HCT116 (cell line): Measurements from ENCODE around the gene KCTD4. TPM values are rescaled to one million over a fixed set of nuclear protein-coding genes. Genes with fewer than 3 reads are reported as not detected.
"Not testable (repeated sequence)": the region's sequence is repeated elsewhere in the genome, so short reads cannot be mapped to it uniquely, and the experiment has no call there.

Source experiments
- ATAC-seq: fragments of 200-7000 bp; cut with Tn5 transposase; 2 replicates; pipeline ENCODE4 v1.9.1; 2020; ENCODE audit warnings: mild to moderate bottlenecking, moderate library complexity
- BruUV-seq: library from RNA; stranded (reverse); fragments of 400-500 nt; replicated peaks from 2 replicates; lab custom pipeline; 2021; lab: Mats Ljungman, UMichigan
- CTCF ChIA-PET: fragments of 300-600 bp; sonication (Branson Sonifier 250); formaldehyde crosslinking; loops from one replicate; lab custom pipeline; 2021; ENCODE audit warnings: antibody characterized with exemption; lab: Charles Lee
- POLR2A ChIA-PET: fragments of 300-600, 350-600 bp; sonication (Branson Sonifier 250); formaldehyde crosslinking; loops from one replicate; lab custom pipeline; 2021; ENCODE audit warnings: antibody characterized with exemption; lab: Charles Lee
- RAD21 ChIA-PET, 2 experiments: fragments of 300-600 bp; sonication (Branson Sonifier 250); formaldehyde crosslinking; loops; one replicate each; lab custom pipeline; 2023; ENCODE audit warnings: low total read pairs in 2 of 2; ENCODE audit not compliant: uncharacterized antibody in 2 of 2, unreplicated experiment in 2 of 2, low non-redundant PET in 1 of 2; lab: Charles Lee
- DNase-seq: peaks from one replicate; pipeline ENCODE4 v3.0.0-alpha.2; 2010; ENCODE audit warnings: low read depth, low spot score
- H2AFZ ChIP-seq: fragments of 200-600 bp; shearing (Covaris generic), sonication (generic); 2 replicates; pipeline ENCODE4 v1.6.1; 2017; ENCODE audit warnings: low read depth, mixed run types, mixed read lengths, antibody characterized with exemption, low read length; ENCODE audit not compliant: poor library complexity, severe bottlenecking
- H3K27ac ChIP-seq: 2 replicates; pipeline ENCODE4 v1.5.1; 2012; ENCODE audit warnings: low read depth, low read length
- H3K27me3 ChIP-seq: fragments of 200-600 bp; sonication (generic); 2 replicates; pipeline ENCODE4 v1.6.1; 2016; ENCODE audit warnings: mixed run types, low read length, mixed read lengths; ENCODE audit not compliant: insufficient read depth
- H3K36me3 ChIP-seq, 2 experiments: fragments of 200-500 bp in 1 of 2; fragments of 200-600 bp in 1 of 2; sonication (Bioruptor generic) in 1 of 2; sonication (generic) in 1 of 2; 2 replicates each; pipeline versions ENCODE4 v1.5.1 to v1.6.1; 2014 to 2016; ENCODE audit warnings: low read length in 2 of 2, inconsistent platforms in 1 of 2, mixed read lengths in 1 of 2, mixed run types in 1 of 2; ENCODE audit not compliant: insufficient read depth in 2 of 2, control insufficient read depth in 1 of 2
- H3K4me1 ChIP-seq, 2 experiments: fragments of 200-600 bp in 1 of 2; sonication (generic) in 1 of 2; 2 replicates each; pipeline versions ENCODE4 v1.5.1 to v1.6.1; 2012 to 2017; ENCODE audit warnings: low read length in 2 of 2, inconsistent platforms in 1 of 2, mild to moderate bottlenecking in 1 of 2, mixed read lengths in 1 of 2, mixed run types in 1 of 2, moderate library complexity in 1 of 2; ENCODE audit not compliant: insufficient read depth in 2 of 2, control insufficient read depth in 1 of 2
- H3K4me2 ChIP-seq: fragments of 200-600 bp; sonication (generic); 2 replicates; pipeline ENCODE4 v1.6.1; 2017; ENCODE audit warnings: mixed run types, low read length, mixed read lengths
- H3K4me3 ChIP-seq, 2 experiments: fragments of 200-600 bp in 1 of 2; sonication (generic) in 1 of 2; replicated peaks in 1 of 2; 2 replicates each; pipeline ENCODE4 v1.5.1; 2011 to 2016; ENCODE audit warnings: low read length in 2 of 2, control low read depth in 1 of 2, low read depth in 1 of 2, mild to moderate bottlenecking in 1 of 2, mixed read lengths in 1 of 2, mixed run types in 1 of 2
- H3K79me2 ChIP-seq: fragments of 200-600 bp; sonication (generic); 2 replicates; pipeline ENCODE4 v1.6.1; 2017; ENCODE audit warnings: mild to moderate bottlenecking, mixed run types, low read length, moderate library complexity, mixed read lengths; ENCODE audit not compliant: insufficient read depth
- H3K9ac ChIP-seq: fragments of 200-600 bp; sonication (generic); 2 replicates; pipeline ENCODE4 v1.6.1; 2016; ENCODE audit warnings: low read length, mixed read lengths
- H3K9me2 ChIP-seq: fragments of 200-600 bp; sonication (generic), shearing (Covaris generic); 2 replicates; pipeline ENCODE4 v1.6.1; 2017; ENCODE audit warnings: mixed run types, mild to moderate bottlenecking, moderate library complexity; ENCODE audit not compliant: insufficient read depth
- H3K9me3 ChIP-seq, 2 experiments: fragments of 200-500 bp in 1 of 2; fragments of 200-600 bp in 1 of 2; sonication (Bioruptor generic) in 1 of 2; sonication (generic) in 1 of 2; 2 replicates each; pipeline ENCODE4 v1.6.1; 2014 to 2017; ENCODE audit warnings: low read length in 2 of 2, mixed read lengths in 2 of 2, inconsistent platforms in 1 of 2, low read depth in 1 of 2, mild to moderate bottlenecking in 1 of 2, mixed run types in 1 of 2, moderate library complexity in 1 of 2; ENCODE audit not compliant: control insufficient read depth in 1 of 2, insufficient read depth in 1 of 2
- H4K20me1 ChIP-seq: fragments of 200-600 bp; sonication (generic), shearing (Covaris generic); 2 replicates; pipeline ENCODE4 v1.6.1; 2017; ENCODE audit warnings: mixed run types, mild to moderate bottlenecking, moderate library complexity; ENCODE audit not compliant: insufficient read depth
- POLR2AphosphoS5 ChIP-seq: IDR thresholded peaks from 2 replicates; pipeline ENCODE4 v1.6.1; 2011; ENCODE audit warnings: mild to moderate bottlenecking, low read depth, low read length, moderate library complexity
- TCF7L2 ChIP-seq: IDR thresholded peaks from 2 replicates; pipeline ENCODE4 v1.7.0; 2011; ENCODE audit warnings: borderline replicate concordance, inconsistent platforms; ENCODE audit not compliant: insufficient read depth, insufficient read length; ENCODE audit errors: extremely low read depth
- intact Hi-C: fragments of 100-400 bp; cut with micrococcal nuclease; formaldehyde crosslinking; loops from 2 replicates; pipeline ENCODE4 v1.10.0; 2022
- total RNA-seq: library from RNA; stranded (reverse); gene quantifications from one replicate; pipeline ENCODE4 v1.2.1, GENCODE V29; 2021; ENCODE audit not compliant: unreplicated experiment
- TF ChIP-seq, protein P1 (sequence below): IDR thresholded peaks from 2 replicates; pipeline ENCODE4 v1.6.1; 2011; ENCODE audit warnings: mild to moderate bottlenecking, low read length, moderate library complexity; ENCODE audit not compliant: insufficient replicate concordance; ENCODE audit errors: extremely low read depth

KCTD4 gene
- total RNA-seq, 1 experiment from 2014 or later, result not detected

DNA sequence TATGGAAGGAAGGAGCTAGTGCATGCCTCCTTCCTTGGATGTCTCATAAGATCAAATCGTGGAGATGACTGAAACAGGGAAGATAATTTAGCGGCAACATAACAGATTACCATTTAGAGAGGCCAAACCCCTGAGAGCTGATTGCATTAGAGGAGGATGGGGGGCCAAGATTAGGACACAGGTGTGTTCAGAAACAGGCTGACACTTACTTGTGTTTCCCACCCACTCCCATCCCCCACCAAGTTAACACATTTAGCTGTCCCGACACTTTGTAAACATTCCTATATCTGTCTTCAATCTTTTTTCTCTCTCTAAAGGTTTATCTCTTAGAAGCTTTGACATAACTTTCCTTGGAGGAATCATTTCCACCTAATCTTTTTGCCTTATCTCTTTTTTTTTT is 48.8 kb upstream of the KCTD4 start:
- Histone ChIP-seq H3K27ac (no peak overlapping the region), H3K27me3 (no peaks in the 10 kb centered on the region), H4K20me1 (no peaks in the 10 kb centered on the region), H3K9me3 (no peaks in the 10 kb centered on the region), H2AFZ (no peak overlapping the region), H3K4me2 (no peak overlapping the region), H3K9me2 (no peaks in the 10 kb centered on the region), H3K79me2 (peaks cover 29% of the 10 kb centered on the region), H3K4me3 (no peak overlapping the region), H3K4me1 (peaks cover 4 to 5% of the 10 kb centered on the region in 2 experiments; a peak in 2 of 4 replicates), H3K9ac (no peak overlapping the region), H3K36me3 (no peaks in the 10 kb centered on the region)
- TF ChIP-seq, protein P1, sequence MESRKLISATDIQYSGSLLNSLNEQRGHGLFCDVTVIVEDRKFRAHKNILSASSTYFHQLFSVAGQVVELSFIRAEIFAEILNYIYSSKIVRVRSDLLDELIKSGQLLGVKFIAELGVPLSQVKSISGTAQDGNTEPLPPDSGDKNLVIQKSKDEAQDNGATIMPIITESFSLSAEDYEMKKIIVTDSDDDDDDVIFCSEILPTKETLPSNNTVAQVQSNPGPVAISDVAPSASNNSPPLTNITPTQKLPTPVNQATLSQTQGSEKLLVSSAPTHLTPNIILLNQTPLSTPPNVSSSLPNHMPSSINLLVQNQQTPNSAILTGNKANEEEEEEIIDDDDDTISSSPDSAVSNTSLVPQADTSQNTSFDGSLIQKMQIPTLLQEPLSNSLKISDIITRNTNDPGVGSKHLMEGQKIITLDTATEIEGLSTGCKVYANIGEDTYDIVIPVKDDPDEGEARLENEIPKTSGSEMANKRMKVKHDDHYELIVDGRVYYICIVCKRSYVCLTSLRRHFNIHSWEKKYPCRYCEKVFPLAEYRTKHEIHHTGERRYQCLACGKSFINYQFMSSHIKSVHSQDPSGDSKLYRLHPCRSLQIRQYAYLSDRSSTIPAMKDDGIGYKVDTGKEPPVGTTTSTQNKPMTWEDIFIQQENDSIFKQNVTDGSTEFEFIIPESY, result no peak
- TF ChIP-seq POLR2AphosphoS5 (no peak), TCF7L2 (no peak)
- RAD21 ChIA-PET, result no interaction called here
- ATAC-seq (no peak), DNase-seq (no peak)
- POLR2A ChIA-PET, result no interaction called here
- intact Hi-C loops, result no loop called here
- CTCF ChIA-PET, result interaction anchor here (1.6 kb wide), 1 partner anchor 10 kb away, joined by 4 read pairs; no protein-coding TSS in a partner anchor
- BruUV-seq, result no TSS peak

DNA sequence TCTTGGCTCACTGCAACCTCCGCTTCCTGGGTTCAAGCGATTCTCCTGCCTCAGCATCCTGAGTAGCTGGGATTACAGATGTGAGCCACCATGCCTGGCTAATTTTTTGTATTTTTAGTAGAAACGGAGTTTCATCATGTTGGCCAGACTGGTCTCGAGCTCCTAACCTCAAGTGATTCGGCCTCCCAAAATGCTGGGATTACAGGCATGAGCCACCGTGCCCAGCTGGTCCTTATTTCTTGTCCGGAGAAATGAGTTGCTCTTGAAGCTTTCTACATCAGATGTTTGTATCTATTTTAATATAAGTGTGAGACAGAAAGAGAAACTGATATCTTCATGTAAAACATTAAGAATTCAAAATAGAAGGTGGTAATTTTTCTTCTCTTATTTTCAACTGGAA is 43.9 kb upstream of the KCTD4 start:
- H3K4me3 ChIP-seq, DNase-seq, H3K27me3 ChIP-seq, H3K9ac ChIP-seq, BruUV-seq, H2AFZ ChIP-seq, H3K27ac ChIP-seq, RAD21 ChIA-PET, H3K9me3 ChIP-seq, POLR2A ChIA-PET, CTCF ChIA-PET, H3K4me2 ChIP-seq, ATAC-seq, H4K20me1 ChIP-seq, intact Hi-C loops, H3K36me3 ChIP-seq, H3K9me2 ChIP-seq: not testable (repeated sequence)
- Histone ChIP-seq H3K79me2 (peaks cover 47% of the 10 kb centered on the region), H3K4me1 (peaks cover 20 to 36% of the 10 kb centered on the region in 2 experiments)
